Inflammatory macrophage treated with lipopolysaccharide for 4 hours (primary cell): ENCODE data around the gene AP1G2.

Experiments used
- DNase-seq: peaks from one replicate; pipeline ENCODE4 v3.0.0-alpha.2; 2020

Gene AP1G2

DNA sequence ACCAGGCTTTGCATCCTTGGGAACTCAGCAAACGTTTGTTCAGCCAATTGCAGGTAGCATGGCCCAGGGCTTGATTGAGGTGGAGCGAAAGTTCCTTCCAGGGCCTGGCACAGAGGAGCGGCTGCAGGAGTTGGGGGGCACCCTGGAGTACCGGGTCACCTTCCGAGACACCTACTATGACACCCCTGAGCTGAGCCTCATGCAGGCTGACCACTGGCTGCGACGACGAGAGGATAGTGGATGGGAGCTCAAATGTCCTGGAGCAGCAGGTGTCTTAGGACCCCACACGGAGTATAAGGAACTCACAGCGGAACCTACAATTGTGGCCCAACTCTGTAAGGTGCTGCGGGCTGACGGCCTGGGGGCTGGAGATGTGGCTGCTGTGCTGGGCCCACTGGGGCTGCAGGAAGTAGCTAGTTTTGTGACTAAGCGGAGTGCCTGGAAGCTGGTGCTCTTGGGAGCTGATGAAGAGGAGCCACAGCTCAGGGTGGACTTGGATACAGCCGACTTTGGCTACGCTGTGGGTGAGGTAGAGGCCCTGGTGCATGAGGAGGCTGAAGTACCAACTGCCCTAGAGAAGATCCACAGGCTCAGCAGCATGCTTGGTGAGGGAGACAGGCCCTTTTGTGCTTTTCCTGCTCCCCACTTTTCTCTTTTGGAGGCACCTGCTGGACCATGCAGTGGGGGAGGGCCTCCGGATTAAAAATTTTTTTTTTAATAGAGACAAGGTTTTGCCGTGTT is 10.7 kb downstream of the AP1G2 start:
- no peak for DNase-seq

GRCh38 chr14:23555882-23556699 is 11.5 kb downstream of the AP1G2 start, which contains the start of gene THTPA:
Gene THTPA (plus strand): TSS chr14:23556271. CDS start chr14:23556758, 487 bp downstream.
- DNase-seq: peak; percentile 89

GRCh38 chr14:23555533-23555881 is 12.1 kb downstream of the AP1G2 start:
- no peak for DNase-seq

DNA sequence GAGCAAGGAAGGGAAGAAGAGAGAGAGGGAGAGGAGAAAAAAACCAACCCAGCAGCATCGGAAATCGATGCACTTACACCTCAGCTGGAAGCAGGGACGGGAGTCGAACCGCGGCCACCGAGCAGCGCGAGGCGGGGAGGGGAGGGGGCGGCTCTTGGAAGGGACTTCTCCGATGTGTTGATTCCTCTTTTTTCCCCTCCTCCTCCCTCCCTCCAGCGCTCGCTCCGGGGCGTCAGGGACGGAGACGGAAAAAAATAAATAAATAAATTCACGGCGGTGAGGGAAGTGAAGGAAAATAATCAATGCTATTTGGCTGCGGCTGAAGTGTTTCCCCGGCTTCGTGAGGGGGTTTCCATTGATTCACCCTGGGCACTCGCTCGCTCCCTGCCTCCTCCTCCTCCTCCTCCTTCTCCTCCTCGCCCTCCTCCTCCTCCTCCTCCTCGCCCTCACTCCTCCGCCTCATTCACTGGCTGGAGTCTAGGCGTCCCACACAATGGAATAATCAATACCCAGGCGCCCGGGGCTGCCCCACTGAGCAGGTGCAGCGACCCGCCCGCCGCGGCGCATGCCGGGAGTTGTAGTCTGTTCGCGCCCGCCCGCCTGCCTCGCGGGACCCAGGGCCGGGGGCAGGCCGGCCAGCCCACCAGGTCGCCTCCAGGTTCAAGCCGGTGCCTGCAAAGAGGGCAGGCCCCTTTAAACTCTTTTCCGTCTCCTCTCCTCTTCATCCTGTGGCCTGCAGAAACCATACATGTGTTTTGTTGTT is 16.1 kb downstream of the AP1G2 start, which contains the start of gene ZFHX2:
TSS of gene ZFHX2 (minus strand) at position 500 of the 763 bp plus-strand sequence. CDS start 16,440 bp downstream, outside the sequence.
- DNase-seq: peak; percentile 44

- DNase-seq: no peak
Observed at GRCh38 chr14:23550812-23551265, 16.8 kb downstream of the AP1G2 start.

DNA sequence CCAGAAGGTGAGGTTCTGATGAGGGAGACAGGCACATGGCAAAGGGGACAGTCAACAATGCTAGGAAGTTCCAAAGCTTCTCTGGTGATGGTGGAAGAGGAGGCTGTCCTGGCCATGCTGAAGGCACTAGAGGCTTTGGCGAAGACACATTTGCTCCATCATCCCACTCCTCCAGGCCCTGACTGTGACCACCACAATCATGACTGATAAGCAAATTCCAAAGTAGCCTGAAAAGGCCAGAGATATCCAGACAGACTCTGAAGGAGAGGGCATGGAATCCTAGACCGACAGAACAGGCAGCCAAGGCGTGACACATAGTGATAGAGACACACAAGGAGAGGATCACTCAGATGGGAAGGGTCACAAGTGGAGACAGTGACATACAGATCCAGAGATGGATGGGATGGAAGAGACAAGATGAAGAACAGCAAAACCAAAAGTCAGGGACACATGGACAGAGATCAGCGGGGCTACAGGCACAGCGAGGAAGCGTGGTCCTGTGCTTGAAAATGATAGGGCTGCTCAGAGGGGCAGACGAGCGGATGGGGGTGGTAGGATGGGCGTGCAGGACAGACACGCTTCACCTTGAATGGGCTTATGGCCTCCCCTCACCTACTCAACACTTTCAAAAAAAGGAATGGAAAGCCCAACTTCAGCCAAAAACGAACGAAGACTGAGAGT is 17.3 kb downstream of the AP1G2 start:
- no peak for DNase-seq

- peak; percentile 49 for DNase-seq
Observed at GRCh38 chr14:23548351-23549318, 19.0 kb downstream of the AP1G2 start.

DNA sequence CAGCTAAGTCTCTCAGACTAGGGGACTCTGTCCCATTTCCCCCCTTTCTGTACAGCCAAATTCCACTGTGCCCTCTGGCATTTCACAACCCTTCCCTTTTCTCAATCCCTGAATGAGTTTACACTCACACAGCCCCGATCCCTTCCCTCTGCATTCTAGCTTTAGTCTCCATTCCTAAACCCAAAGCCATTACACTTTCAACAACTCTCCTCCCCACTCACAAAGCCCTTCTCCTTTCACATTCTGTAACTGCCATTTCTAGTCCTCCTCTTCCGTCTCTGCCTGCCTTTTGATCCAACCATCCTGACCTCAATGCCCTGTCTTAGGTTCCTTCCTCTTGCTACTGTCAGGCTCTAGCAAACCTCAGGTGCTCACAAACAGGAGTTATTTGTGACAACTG is 19.7 kb downstream of the AP1G2 start:
- no peak for DNase-seq

- DNase-seq: no peak
Observed at GRCh38 chr14:23546450-23547035, 21.0 kb downstream of the AP1G2 start.

- no peak for DNase-seq
Observed at GRCh38 chr14:23545740-23546365, 21.7 kb downstream of the AP1G2 start.

DNA sequence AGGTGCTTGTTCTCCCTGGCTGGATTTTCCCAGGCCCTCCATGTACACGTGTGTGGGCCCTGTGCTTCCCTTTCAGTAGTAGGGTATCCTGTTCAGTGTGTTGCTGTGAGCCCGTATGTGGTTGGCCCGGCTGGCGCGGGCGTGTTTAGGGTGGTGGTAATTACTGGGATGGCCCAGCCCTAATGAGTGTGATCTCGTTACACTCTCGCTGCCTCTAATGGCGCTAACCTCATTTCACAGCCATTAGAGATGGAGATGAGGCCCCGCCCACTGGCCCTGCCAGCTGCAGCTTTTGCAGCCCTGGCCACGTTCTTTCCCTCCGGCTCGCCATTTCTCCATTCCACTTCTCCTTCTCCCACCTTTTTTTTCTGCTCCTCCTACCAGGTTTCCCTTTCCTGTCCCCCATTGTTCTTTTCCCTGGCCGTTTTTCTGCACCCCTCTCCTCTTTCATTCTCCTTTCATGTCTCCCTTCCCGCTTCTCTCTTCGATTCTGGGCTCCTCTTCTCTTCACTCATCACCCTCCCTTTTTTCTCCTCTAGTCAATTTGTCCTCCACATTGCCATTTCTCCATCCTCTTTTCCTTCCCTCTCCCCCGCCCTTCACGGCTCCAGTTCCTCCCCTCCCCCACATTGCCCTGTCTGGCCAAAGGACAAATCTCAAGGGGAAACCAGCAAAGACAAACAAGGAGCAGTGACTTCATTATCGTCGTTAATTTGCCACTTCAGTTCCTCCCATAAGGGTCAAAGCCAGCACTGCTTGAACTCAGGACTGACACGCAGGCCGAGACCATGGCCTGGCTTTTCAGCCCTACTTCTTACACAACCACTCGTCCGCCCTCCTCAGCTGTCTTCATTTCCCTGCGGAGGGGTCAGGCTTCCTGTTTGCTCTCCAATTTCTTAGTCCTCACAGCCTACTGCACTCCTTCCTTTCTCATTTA is 22.8 kb downstream of the AP1G2 start:
- DNase-seq: peak; percentile 20

DNA sequence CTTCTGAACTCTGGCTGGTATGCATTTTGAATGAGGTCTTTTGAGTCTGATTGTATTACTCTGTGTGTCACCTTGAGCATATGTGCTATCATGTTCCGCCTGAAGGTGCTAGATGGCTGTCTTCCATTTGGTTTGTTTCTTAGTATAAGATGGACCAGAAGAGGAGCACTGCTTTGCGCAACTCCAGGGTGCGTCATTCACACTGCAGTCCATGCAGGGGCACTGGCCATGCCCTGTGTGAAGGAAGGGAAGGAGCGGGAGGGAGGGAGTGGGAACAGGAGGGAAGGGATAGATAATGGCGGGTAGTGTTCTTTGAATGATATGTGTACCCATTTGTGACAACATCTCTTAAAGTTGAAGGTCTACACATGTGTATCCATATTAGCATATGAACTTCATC is 24.2 kb downstream of the AP1G2 start:
- DNase-seq: no peak

GRCh38 chr14:23542261-23542660 is 25.3 kb downstream of the AP1G2 start:
- no peak for DNase-seq

- DNase-seq: no peak
Observed at GRCh38 chr14:23540141-23540469, 27.5 kb downstream of the AP1G2 start.

- peak; percentile 34 for DNase-seq
Observed at GRCh38 chr14:23539248-23540140, 28.1 kb downstream of the AP1G2 start.

DNA sequence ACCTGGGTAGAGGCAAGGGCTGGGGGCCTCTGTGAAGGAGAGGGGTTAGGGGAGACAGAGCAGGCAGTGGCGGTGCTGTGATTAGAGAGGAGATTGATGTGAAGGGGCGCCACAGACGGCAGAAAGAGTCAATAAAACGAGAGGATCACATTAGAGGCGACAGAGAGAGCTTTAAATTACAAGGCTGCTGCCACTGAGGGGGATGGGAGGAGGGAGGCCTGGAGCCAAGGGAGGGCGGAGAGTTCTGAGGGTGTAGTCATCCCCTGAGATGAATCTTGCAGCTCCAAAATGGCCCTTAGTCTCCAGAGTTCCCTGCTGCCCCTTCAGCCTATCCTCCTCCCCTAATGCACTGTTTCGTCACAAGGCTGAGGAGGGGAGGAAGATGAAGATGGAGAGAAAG is 28.8 kb downstream of the AP1G2 start:
- DNase-seq: no peak

- no peak for DNase-seq
Observed at GRCh38 chr14:23538050-23538718, 29.4 kb downstream of the AP1G2 start.
